Fibroblast of peridontal ligament (primary cell): ENCODE measurements around the gene ROBO1.
"Not testable (repeated sequence)": the region's sequence is repeated elsewhere in the genome, so short reads cannot be mapped to it uniquely, and the experiment has no call there.

Experiments used
- DNase-seq: peaks from one replicate; pipeline ENCODE4 v3.0.0-alpha.2; 2010; ENCODE audit errors: extremely low read depth

Gene ROBO1

DNA sequence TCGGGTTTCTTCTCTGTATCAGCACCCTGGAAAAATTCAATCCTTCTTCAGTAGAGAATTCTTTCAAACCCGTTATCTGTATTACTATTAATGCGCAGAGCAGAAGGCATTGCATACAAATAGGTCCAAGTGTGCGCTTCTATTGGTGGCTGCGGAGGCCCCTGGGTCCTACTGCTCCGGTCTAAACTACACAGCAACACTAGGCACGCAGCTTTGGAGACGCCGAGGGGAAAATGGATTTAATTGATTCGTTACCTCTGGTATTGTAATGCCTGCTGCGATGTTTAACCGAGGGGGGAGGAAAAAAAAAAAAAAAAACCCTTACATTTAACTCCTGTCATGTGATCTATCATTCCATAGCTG, at the start of gene ROBO1:
ROBO1 (minus strand) TSS at position 94 of the 363 bp plus-strand sequence.
- no peak for DNase-seq

DNA sequence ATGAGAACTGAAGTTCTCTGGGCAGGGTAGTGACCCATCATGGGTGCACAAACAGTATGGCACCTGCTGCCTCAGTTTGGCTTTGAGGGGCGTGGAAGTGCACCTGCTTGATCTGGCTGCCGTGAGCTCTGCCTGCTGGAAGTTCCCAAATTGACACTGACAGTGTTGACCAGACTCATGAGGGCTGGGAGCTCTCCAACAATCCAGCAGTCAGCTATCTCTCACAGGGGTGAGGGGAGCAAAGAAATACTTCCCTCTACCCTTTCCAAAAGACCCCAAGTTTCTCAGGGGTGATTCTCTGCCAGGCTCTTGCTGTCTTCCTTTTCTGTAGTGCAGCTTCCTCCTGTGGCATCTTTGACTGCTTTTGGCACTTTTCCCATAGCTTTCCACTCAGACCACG, 49.4 kb upstream of the ROBO1 start:
- DNase-seq: no peak

DNA sequence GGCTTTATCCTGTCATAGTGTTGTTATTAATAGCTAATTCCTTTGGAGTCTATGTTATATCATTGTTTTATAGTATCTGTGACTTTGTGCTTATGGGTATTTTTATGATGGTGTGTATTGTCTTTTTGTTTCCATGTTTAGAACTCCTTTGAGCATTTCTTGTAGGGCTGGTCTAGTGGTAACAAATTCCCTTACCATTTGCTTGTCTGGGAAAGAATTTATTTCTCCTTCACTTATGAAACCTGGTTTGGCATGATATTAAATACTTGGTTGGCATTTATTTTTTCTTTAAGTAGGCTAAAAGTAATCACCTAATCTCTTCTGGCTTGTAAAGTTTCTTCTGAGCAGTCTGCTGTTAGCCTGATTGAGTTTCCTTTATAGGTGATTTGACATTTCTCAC, 47.7 kb upstream of the ROBO1 start:
- DNase-seq: no peak

DNA sequence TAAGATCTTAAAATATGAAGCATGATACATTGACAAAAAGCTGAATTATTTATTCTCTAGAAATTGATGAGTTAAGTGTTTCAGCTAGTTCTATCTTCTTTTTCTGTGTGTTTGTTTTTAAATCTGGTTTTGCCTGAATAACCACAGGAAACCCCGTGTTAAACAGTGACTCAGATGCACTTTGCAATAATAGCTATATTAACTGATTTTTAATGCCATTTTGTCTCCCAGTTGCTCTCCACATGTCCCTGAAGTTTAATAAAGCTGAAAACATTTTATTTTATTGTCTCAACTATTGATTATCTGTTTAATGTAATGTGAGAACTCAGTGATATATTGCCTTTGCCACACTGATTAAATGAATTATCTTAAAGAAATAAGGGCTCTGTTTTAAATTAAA, 42.8 kb upstream of the ROBO1 start:
- no peak for DNase-seq

DNA sequence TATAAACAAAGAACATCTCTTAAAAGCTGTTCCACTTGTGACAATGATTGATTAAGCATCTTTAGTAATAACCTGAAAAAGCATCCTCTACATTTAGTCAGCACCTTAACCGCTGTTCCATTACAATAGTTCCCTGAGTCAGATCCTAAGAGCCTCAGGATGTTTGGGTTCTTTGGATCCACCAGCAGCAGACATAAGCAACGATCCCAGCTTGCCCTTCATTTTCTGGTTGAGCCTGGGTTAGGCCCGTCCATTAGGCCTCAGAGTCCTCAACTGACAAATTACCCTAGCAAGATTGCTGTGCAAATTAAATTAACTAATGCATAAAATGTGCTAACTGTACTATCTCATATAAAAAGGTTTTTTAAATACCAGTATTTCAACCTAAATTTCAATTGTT, 42.3 kb upstream of the ROBO1 start:
- no peak for DNase-seq

DNA sequence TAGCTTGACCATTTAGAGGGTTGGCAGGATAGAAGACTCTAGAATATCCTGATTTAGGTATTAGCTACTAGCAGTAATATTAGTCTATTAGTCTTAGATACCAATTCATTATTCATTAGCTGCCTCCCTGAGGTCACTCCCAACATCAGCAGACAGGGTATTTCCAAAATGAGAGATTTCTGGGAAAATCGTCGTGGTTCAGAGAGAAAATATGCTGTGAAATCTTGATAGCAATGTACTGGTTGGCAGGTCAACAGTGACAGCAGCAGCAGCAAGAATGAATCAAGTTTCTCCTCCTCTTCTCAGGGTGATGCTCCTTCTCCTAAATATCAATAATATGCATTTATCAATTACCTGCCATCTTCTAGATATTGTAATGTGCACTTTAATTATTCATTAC, 41.3 kb upstream of the ROBO1 start:
- DNase-seq: no peak

DNA sequence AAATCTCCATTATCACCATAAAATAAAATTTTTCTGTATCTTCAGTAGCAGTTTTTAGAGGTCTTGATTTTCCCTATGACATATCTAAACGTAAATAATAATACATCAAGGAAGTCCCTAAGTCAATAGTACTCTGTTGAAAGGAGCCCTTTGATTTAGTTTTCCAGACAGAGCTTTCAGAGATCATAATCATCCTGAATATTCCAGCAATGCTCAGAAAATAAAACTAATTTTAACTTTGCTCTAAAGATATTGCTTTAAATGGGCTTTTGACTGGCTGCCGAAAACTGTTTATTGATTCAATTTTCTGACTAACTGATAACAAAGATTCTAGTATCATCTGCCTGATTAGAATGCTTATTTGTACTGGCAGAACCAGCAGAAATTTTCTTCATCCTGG, 40.7 kb upstream of the ROBO1 start:
- no peak for DNase-seq

DNA sequence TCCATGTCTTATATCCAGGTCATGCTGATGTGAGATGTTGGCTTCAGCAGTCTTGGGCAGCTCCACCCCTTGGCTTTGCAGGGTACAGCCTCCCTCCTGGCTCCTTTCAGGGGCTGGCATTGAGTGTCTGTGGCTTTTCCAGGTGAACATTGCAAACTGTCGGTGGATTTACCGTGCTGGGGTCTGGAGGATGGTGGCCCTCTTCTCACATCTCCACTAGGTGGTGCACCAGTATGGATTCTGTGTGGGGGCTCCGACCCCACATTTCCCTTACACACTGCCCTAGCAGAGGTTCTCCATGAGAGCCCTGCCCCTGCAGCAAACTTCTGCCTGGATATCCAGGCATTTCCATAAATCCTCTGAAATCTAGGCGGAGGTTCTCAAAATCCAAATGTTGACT, 22.4 kb upstream of the ROBO1 start:
- DNase-seq: not testable (repeated sequence)

DNA sequence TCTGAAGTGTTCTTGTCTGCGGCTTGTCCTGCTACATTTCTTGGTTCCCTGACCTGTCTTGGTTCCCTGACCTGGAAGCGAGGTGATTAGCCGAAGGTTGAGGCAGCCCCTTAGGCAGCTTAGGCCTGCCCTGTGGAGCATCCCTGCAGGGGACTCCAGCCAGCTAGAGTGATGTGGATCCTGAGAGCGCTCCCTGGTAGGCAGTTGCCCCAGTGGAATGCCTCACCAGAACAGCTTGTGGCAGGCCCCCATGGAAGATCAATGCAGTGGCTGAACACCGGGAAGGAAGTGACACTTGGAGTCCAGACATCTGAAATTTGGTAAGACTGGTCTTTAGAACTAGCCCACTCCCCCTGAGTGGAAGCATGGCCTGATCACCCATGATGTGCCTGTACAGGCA, 5.5 kb upstream of the ROBO1 start:
- no peak for DNase-seq

DNA sequence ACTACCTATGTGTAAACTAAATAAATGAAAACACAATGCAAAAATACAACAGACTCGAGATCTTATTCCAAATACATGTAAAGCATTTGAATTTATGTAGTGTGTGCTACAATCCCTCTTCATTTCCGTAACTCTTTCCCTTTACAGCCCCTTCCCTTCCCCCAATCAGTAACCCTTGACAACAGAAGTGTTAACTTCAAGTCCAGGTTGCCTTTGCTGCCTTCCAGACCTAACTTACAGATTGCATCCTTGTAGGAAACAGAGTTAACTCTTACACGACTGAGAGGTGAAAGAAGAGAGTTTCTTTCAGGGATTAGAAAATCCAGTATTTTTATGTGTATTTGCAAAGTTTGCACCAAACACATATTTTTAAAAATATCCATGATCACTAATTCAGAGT, 1.4 kb upstream of the ROBO1 start:
- DNase-seq: no peak

DNA sequence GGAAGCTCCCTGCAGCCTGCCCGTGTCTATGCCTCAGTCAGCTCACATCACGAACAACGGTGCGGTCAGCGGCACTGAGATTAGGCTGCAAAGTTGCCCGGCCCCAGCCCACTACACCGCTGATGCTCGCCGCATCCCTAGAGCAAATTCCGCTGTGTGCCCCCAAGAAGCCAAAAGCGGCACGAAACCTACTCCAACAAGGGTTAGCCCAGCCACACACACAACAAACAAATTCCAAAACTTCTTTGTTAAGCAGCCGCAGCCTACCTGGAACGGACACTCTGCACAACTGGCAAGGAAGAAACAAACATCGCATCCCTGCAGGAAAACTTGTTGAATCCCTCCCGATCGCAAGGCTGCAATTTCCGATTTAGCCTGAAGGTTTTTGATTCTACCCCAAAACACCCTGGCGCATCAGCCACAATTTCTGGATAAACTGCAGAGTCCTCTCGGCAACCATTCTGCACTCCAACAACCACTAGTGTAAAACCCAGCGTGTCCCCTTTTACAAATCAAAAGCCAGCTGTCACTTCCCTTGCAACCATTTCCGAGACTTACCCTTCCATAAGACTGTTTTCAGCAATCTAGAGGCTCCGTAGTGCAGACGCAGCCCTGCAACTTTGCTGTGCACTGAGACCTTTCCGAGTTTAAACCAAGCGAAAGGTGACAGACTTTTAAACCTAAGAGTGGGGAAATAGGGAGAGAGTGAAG, 449 bp downstream of the ROBO1 start:
- no peak for DNase-seq

DNA sequence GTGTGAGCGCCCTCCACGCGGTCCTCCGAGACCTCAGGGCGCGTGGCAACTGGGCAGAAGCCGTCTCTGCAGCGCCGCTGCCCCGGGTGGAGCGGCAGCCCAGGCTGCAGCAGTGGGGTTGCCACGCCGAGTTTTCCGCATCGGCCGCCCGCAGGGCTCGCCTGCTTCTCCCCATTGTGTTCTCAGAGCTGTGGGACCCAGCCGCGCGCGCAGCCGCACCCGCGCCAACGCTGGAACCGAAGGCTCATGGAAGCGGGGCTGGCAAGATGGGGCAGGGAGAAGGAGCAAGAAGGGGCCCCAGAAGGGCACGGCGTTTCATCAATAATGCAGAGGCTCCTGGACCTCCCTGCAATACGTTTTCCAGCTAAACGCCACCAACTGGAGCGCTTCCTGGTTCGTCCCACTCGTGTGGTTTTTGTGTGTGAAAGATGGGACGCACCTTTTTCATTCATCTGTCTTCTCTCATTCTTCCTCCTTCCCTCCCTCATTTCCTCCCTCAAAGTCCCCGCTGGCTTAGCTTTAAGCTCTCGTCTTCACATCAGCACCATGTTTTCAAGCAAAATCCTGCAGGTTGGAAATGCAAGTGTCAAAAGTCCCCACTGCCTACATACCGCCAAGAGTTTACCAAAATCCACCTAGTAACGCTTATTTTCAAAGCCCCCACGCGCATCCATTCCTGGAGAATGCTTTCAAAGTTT, 1.2 kb downstream of the ROBO1 start:
- DNase-seq: no peak

DNA sequence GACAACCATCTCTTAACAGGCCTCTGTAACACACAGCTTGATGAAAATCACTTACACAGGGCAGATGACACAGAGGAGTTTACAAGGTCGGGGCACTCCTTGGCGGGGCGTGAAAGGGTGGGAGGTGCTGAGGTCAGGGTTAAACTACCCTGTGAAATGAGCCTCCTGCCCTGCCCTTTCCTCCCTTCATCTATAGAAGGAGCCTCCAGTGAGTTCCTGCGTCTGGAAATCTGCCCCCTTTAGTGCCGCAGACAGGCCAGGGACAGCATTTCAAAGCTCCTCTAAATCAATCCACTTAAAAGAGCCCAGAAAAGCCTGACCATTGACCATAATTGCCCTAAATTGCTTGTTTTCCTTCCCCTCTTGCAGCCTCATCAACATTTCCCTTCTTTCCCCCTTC, 1.9 kb downstream of the ROBO1 start:
- no peak for DNase-seq

DNA sequence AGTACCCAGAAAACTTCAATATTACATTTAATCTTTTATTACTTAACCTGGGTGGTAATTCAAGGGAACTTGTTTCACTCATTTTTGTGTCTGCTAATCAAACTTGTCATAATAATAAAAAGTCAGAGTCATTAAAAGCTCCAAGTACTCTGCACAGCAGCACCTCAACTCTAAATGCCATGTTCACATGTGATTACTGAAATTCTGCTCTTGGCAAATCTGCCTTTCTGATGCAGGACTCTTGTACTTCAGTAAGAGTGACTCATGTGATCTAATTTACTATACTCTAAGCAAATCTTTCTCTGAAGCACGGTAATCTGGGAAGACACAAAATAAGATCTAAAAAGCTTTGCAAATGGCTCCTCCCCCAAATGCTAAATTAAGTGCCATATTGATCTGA, 6.4 kb downstream of the ROBO1 start:
- no peak for DNase-seq

DNA sequence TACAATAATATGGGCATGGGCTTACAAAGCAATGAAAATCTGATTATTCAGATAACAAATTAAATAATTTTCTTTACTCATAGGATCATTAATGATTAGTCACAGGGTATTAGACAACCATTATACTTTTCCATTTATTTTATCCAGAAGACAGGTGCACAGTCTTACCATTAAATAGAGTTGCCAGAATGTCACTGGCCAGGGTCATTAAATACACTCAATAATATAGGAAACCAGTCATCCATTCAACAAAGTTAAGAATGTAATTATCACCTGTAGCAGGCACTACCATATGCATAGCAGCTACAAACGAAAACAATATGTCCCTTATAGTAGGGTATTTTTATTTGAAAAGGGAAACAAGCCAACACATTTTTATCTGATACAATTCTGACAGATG, 16.1 kb downstream of the ROBO1 start:
- no peak for DNase-seq

DNA sequence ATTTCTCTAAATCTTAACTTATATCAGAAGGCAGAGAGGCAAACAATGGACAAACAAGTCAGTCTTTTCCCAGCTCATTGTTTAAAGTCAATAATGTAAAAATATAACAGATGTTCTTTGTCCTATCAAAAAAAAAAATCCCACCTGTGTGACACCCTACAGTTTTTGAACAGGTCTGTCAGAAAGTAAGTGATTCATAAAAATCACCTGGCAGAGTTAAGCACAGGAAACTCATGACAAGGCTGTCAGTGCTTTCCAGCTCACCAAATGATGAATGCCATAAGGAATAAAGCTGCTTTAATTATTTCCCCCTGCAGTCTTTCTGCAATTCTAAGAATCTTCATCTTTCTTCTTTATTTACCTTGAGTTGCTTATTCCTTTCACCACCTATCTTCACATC, 30.3 kb downstream of the ROBO1 start:
- no peak for DNase-seq

DNA sequence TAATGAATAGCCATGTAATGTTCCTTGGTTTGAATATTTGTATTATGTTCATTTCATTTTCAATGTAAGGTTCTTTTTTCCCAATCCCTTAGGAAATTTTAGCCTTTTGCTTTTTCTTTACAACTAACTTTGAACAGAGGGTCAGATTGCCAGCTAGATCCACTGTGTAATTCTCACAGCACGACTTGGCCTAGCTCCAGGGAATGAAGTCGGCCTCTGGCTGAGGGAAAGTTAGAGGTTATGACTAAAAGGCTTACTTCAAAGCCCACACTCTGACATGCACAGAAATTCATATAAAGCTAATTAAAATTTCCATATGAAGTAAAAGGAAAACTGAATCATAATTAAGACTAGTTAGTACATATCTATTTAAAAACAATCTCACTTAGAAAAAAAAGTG, 38.7 kb downstream of the ROBO1 start:
- no peak for DNase-seq

DNA sequence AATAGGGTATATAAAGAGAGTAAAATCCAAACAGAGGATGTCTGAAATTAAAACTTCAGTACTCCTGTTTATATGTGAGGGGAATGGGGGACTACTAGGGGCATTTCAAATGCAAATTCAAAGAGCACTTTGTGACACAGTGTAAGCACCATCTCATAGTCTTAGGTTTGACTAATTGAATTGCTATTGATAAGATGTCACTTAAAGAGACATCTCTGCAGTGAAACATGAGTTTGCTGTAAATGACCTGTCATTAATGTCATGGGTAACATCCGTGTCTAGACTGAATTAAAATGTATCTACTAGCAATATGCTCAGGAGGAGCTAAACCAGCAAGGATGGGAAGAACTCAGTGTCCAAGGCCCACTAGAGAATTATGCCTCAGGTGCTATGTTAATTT, 41.0 kb downstream of the ROBO1 start:
- no peak for DNase-seq

DNA sequence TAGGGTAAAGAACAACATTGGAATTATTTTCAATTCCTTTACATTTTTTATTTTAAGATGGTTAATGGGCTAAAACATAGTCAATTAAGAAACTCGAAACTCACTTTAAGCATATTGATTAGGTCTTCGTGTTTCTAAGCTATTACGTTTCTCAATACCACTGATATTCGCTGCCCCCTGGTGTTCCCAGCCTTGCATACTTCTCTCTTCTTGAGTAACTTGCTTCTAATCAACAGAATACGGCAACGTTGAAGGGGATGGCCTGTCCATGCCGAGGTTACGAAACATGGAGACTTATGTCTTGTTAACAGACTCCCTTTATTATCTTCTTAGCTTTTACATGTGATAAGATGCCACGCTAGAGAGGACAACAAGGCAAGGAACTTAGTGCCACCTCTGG, 43.6 kb downstream of the ROBO1 start:
- DNase-seq: no peak

DNA sequence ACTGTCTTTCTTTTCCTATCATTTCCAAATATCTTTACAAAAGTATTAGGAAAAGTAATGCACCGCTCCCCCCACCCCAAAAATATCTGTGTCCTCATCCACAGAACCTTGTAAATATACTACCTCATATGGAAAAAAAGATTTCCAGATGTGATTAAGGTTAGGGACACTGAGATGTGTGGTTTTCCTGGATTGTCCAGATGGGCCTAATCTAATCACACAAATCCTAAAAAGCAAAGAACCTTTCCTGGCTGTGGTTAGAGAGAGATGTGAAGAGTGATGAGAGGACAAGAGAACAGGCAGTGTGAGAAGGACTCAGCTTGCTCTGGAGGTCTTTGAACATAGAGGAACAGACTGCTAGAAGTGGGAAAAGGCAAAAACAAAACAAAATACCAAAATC, 77.7 kb downstream of the ROBO1 start:
- DNase-seq: no peak

DNA sequence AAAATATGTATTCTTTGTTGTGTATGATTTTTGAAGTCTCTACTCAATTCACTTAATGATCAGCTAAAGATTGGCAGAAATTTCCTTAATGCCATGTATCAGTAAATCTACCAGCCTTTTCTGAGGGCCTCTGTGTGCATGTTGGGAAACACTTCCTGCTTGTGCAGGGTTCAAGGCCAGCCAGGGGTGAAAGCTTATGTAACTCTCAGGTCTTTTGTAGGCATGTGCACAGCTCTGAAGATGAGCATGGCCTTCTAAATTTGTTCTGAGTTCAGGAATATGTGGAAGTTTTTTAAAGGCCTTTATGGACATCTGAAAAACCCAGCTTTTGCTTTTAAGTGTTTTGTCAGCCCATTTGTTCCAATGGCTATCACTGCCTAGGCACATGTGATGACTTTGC, 82.7 kb downstream of the ROBO1 start:
- DNase-seq: no peak

DNA sequence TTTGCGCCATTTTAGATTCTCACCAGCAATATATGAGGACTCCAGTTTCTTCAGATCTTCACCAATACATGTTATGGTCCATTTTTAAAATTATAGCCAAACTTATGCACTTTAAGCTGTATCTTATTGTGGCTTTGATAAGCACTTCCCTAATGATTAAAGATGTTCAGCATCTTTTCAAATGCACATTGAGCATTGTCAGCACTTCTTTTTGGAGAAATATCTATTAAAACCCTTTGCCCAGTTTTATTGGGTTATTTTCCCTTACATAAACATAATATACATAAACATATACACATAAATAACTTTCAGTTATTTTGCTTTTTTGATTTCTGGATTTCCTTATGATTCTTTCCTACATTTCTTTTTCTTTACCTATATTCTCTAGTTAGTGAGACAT, 83.8 kb downstream of the ROBO1 start:
- DNase-seq: no peak

DNA sequence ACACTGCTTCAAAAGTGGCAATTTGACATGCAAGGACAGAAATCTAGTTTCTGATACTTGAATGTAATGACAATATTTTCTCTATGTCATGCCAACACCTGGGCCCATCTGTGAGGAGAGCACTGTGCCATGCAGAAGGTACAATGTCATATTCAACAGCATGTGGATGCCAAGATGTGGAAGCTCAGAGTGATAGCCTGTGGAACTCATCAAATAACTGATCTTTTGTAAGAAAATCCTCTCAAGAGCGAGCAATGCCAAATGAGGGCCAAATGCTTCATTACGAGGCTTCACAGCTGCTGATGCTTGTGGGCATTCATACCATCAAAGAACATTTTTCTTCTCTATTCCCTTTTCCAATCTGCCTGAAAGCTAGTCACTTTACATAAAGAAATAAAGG, 95.1 kb downstream of the ROBO1 start:
- DNase-seq: no peak

DNA sequence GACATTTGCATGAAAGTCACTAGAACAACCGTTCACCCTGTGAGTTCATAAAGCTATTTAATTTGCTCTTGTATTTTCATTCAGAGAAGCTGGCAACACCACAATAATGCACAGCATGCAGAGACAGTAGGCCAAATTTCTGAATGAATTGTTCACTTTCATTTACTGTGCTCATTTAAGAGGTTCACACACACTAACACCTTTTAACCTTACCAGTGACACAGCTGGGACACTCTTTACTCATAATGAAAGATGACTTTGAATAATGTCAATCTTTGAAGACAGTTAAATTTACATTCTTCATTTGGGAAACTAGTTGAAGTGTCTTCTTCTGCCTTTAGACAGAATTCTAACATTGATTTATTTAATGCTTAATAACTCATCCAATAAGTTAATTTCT, 95.7 kb downstream of the ROBO1 start:
- no peak for DNase-seq
